KOPT-K1 (cell line): Measurements from ENCODE around the gene OR4A16.

Experiments used
- H3K27ac ChIP-seq: fragments of 200-600 bp; sonication (generic); 2 replicates; pipeline ENCODE4 v1.5.1; 2016; ENCODE audit warnings: antibody characterized with exemption, mild to moderate bottlenecking, low read depth, low read length; ENCODE audit not compliant: poor library complexity, severe bottlenecking
- H3K36me3 ChIP-seq: fragments of 200-600 bp; sonication (generic); 2 replicates; pipeline ENCODE4 v1.5.1; 2017; ENCODE audit warnings: antibody characterized with exemption, mild to moderate bottlenecking, low read length, moderate library complexity; ENCODE audit not compliant: insufficient read depth
- H3K9me3 ChIP-seq: fragments of 200-600 bp; sonication (generic); 2 replicates; pipeline ENCODE4 v1.5.1; 2017; ENCODE audit warnings: antibody characterized with exemption, low read length, mild to moderate bottlenecking; ENCODE audit not compliant: insufficient read depth, poor library complexity, severe bottlenecking

Gene OR4A16, protein sequence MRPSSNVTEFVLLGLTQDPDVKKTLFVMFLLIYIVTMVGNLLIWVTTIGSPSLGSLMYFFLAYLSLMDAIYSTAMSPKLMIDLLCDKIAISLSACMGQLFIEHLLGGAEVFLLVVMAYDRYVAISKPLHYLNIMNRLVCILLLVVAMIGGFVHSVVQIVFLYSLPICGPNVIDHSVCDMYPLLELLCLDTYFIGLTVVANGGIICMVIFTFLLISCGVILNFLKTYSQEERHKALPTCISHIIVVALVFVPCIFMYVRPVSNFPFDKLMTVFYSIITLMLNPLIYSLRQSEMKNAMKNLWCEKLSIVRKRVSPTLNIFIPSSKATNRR

DNA sequence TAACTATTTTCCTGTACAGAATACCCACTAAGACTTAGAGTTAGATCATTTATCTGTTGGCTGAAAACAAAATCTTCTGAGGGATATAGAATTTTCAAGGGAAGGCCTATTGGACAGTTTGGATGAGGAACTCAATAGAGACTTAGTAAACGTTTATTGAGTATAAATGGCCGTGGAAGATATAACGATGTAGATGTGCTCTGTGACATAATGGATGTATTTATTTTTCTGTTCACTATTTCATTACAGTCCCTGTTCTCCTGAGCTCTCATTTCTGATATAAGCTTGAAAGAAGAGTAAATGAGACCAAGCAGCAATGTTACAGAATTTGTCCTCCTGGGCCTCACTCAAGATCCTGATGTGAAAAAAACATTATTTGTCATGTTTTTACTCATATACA lies at the start of gene OR4A16:
OR4A16 (plus strand) TSS at position 301 of the 400 bp plus-strand sequence; CDS start at position 301, 0 bp downstream.
- no peak within 1 kb of the TSS for H3K27ac ChIP-seq
- no peaks in the 10 kb centered on the region for H3K36me3 ChIP-seq
- no peaks in the 10 kb centered on the region for H3K9me3 ChIP-seq

DNA sequence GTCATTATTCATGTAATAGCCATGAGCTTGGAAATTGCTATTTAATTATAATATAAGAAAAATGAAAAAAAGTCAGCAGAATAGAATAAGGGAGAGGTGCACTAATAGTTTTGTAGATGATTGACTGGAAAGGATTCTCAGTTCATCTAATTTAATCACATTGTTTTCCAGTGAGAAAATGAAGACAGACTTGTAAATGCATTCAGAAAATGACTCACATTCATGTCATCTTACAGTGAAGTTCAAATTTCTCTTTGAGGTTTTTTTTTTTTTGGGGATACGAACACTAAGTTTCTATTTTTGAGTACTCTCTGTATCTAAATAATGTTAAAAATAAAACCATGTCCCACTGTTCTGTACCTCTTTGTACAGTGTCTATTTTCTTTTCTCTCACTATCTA lies 18.5 kb upstream of the OR4A16 start:
- no peaks in the 10 kb centered on the region for H3K36me3 ChIP-seq
- H3K27ac ChIP-seq: no peak overlapping the region
- H3K9me3 ChIP-seq: no peaks in the 10 kb centered on the region

DNA sequence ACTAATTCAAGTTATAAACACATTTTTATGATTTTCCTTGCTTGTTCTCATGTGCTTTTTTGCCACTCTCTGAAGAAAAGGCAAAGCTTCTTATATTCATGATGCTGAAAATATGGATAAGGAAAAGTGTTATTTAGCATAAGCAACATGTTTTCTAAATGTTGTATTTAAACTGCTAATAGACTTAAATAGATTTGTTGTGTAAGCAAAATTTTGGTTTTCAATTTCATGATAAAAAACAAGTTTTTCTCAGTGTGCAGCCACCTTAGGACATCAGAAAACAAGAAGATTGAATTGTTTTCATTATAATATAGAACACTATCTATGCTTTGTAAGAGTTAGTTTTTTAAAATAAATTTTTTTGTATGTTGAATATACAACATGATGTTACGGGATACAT lies 2.3 kb downstream of the OR4A16 start:
- no peaks in the 10 kb centered on the region for H3K36me3 ChIP-seq
- H3K9me3 ChIP-seq: no peaks in the 10 kb centered on the region
- no peak overlapping the region for H3K27ac ChIP-seq

DNA sequence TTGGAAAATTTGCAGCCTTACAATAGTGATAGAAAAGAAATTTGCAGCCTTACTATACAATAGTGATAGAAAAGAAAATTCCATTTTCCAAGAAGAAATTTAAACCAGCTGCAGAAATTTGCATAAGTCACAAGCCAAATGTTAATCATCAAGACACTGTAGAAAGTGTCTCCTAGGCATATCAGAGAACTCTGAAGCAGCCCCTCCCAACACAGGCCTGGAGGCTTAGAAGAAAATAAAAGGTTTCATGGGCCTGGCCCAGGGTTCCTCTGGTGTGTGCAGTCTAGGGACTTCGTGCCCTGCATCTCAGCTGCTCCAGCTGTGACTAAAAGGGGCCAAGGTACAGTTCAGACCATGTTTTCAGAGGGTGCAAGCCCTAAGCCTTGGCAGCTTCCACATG lies 6.0 kb downstream of the OR4A16 start:
- Histone ChIP-seq H3K9me3 (no peaks in the 10 kb centered on the region), H3K36me3 (no peaks in the 10 kb centered on the region), H3K27ac (no peak overlapping the region)

DNA sequence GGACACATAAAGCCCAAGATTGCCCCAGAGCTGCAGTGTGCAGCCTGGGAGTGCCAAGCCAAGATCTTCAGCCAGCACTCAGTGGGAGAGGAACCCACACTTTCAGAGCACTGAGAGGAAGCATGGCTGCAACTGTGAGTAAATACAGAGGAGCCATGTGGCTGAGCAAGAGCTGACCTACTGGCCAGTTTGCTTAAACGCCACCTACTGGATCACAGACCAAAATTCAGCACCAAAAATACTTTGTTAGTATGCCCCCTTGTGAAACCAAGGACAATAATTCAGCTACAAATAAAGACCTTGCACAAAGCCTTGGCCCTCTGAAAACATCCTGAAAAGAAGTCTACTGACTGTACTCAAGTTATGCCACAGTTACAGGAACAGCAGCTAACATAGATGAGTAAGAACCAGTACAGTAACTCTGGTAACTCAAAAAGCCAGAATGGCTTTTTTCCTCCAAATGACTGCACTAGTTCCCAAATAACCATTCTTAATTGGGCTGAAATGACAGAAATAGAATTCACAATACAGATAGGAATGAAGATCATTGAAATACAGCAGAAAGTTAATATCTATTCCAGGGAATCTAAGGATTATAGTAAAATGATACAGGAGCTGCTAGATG lies 14.7 kb downstream of the OR4A16 start:
- Histone ChIP-seq H3K9me3 (no peaks in the 10 kb centered on the region), H3K27ac (no peak overlapping the region)

DNA sequence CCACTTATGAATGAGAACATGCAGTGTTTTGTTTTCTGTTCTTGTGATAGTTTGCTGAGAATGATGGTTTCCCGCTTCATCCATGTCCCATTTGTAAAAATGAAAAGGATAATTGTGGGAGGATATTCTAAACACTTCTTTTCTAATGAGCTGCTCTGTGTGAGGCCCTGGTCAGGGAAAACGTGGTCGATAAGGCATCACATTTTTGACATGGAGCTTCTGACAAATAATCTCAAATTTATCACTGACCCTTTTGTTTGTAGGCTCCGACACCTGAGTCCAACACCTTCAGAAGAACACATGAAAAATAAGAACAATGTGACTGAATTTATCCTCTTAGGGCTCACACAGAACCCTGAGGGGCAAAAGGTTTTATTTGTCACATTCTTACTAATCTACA lies 24.7 kb downstream of the OR4A16 start, which contains the start of gene OR4A15:
OR4A15 (plus strand) TSS at position 301 of the 400 bp plus-strand sequence; CDS start at position 301, 0 bp downstream.
- no peaks in the 10 kb centered on the region for H3K9me3 ChIP-seq
- H3K27ac ChIP-seq: no peak within 1 kb of the TSS
- H3K36me3 ChIP-seq: no peaks in the 10 kb centered on the region

More for the DNA sequence above, 14.7 kb downstream of the OR4A16 start:
- no peaks in the 10 kb centered on the region for H3K36me3 ChIP-seq
